Measurements from ENCODE around the gene PRR5L.

Gene PRR5L

GRCh38 chr11:36309779-36310178 lies 13.7 kb downstream of the PRR5L start:
- H3K4ac ChIP-seq (ENCODE audit: low read depth, low read length) = no peak overlapping the region
- no peak overlapping the region for H3K4me2 ChIP-seq (ENCODE audit: low read length)
- no CpG with 5 or more reads among the region's 4 CpGs for WGBS (ENCODE audit: extremely low coverage, insufficient coverage, insufficient read length)
- no peak for DNase-seq
- H3K79me1 ChIP-seq (ENCODE audit: low read length) = peaks cover 4% of the 10 kb centered on the region
- H3K18ac ChIP-seq (ENCODE audit: low read length) = no peak overlapping the region
- H2BK120ac ChIP-seq (ENCODE audit: insufficient read depth, low read length, poor library complexity) = no peak overlapping the region
- H3K23ac ChIP-seq (ENCODE audit: low read length) = no peak overlapping the region
- no peak overlapping the region for H2BK12ac ChIP-seq (ENCODE audit: low read length)
- no peak overlapping the region for H4K8ac ChIP-seq (ENCODE audit: low read depth, low read length)
- no peak overlapping the region for H3K14ac ChIP-seq (ENCODE audit: low read length)
- H2AK5ac ChIP-seq (ENCODE audit: low read length) = no peak overlapping the region
- H3K79me2 ChIP-seq (ENCODE audit: control insufficient read depth, insufficient read depth, low read length, poor library complexity) = no peaks in the 10 kb centered on the region
- H4K12ac ChIP-seq (ENCODE audit: low read depth, low read length) = no peak overlapping the region
- no peak overlapping the region for H4K91ac ChIP-seq (ENCODE audit: low read depth, low read length)
- H3K27ac ChIP-seq (ENCODE audit: low read depth, low read length) = no peak overlapping the region
- no peaks in the 10 kb centered on the region for H3K27me3 ChIP-seq (ENCODE audit: insufficient read depth, low read length)
- H3K36me3 ChIP-seq (ENCODE audit: control insufficient read depth in 1 of 2, insufficient read depth in 2 of 2, low read length in 2 of 2) = no peaks in the 10 kb centered on the region
- H3K9ac ChIP-seq (ENCODE audit: low read length) = no peak overlapping the region
- H2BK5ac ChIP-seq (ENCODE audit: low read depth, low read length, poor library complexity) = no peak overlapping the region
- H3K4me3 ChIP-seq (ENCODE audit: low read depth, low read length) = peak overlapping the region; percentile 39
- no peaks in the 10 kb centered on the region for H3K9me3 ChIP-seq (ENCODE audit: insufficient read depth, low read depth, low read length)
- no peak overlapping the region for H2AFZ ChIP-seq (ENCODE audit: insufficient read depth, low read length, poor library complexity)
- peaks cover 12 to 21% of the 10 kb centered on the region in 2 experiments for H3K4me1 ChIP-seq (ENCODE audit: control insufficient read depth in 1 of 2, insufficient read depth in 2 of 2, low read length in 2 of 2)

- Histone ChIP-seq H3K36me3 (ENCODE audit: control insufficient read depth in 1 of 2, insufficient read depth in 2 of 2, low read length in 2 of 2) (no peaks in the 10 kb centered on the region), H3K9me3 (ENCODE audit: insufficient read depth, low read depth, low read length) (no peaks in the 10 kb centered on the region), H3K79me1 (ENCODE audit: low read length) (peaks cover 15% of the 10 kb centered on the region), H3K23ac (ENCODE audit: low read length) (no peak overlapping the region), H2BK12ac (ENCODE audit: low read length) (peak overlapping the region; percentile 73), H3K4me1 (ENCODE audit: control insufficient read depth in 1 of 2, insufficient read depth in 2 of 2, low read length in 2 of 2) (peaks cover 21 to 30% of the 10 kb centered on the region in 2 experiments), H2AK5ac (ENCODE audit: low read length) (no peak overlapping the region), H3K27me3 (ENCODE audit: insufficient read depth, low read length) (no peaks in the 10 kb centered on the region), H2BK120ac (ENCODE audit: insufficient read depth, low read length, poor library complexity) (peak overlapping the region; percentile 7), H2AFZ (ENCODE audit: insufficient read depth, low read length, poor library complexity) (no peak overlapping the region), H4K91ac (ENCODE audit: low read depth, low read length) (no peak overlapping the region), H3K14ac (ENCODE audit: low read length) (no peak overlapping the region), H3K9ac (ENCODE audit: low read length) (no peak overlapping the region), H3K79me2 (ENCODE audit: control insufficient read depth, insufficient read depth, low read length, poor library complexity) (no peaks in the 10 kb centered on the region), H4K12ac (ENCODE audit: low read depth, low read length) (no peak overlapping the region), H3K4me2 (ENCODE audit: low read length) (no peak overlapping the region), H3K27ac (ENCODE audit: low read depth, low read length) (no peak overlapping the region), H3K4me3 (ENCODE audit: low read depth, low read length) (no peak overlapping the region), H3K4ac (ENCODE audit: low read depth, low read length) (no peak overlapping the region), H2BK5ac (ENCODE audit: low read depth, low read length, poor library complexity) (no peak overlapping the region), H4K8ac (ENCODE audit: low read depth, low read length) (no peak overlapping the region), H3K18ac (ENCODE audit: low read length) (no peak overlapping the region)
- WGBS (ENCODE audit: extremely low coverage, insufficient coverage, insufficient read length) = no CpG with 5 or more reads among the region's 4 CpGs
- no peak for DNase-seq
Observed at GRCh38 chr11:36311926-36312595, 16.0 kb downstream of the PRR5L start.

- H3K36me3 ChIP-seq (ENCODE audit: control insufficient read depth in 1 of 2, insufficient read depth in 2 of 2, low read length in 2 of 2) = no peaks in the 10 kb centered on the region
- H3K27ac ChIP-seq (ENCODE audit: low read depth, low read length) = no peak overlapping the region
- no peak overlapping the region for H3K18ac ChIP-seq (ENCODE audit: low read length)
- H2BK12ac ChIP-seq (ENCODE audit: low read length) = peak overlapping the region; percentile 73
- H3K79me2 ChIP-seq (ENCODE audit: control insufficient read depth, insufficient read depth, low read length, poor library complexity) = no peaks in the 10 kb centered on the region
- peaks cover 22 to 32% of the 10 kb centered on the region in 2 experiments for H3K4me1 ChIP-seq (ENCODE audit: control insufficient read depth in 1 of 2, insufficient read depth in 2 of 2, low read length in 2 of 2)
- no CpG with 5 or more reads among the region's 6 CpGs for WGBS (ENCODE audit: extremely low coverage, insufficient coverage, insufficient read length)
- H3K4me3 ChIP-seq (ENCODE audit: low read depth, low read length) = no peak overlapping the region
- H4K91ac ChIP-seq (ENCODE audit: low read depth, low read length) = peak overlapping the region; percentile 60
- no peak overlapping the region for H2AK5ac ChIP-seq (ENCODE audit: low read length)
- DNase-seq = no peak
- no peak overlapping the region for H2BK5ac ChIP-seq (ENCODE audit: low read depth, low read length, poor library complexity)
- peaks cover 16% of the 10 kb centered on the region for H3K79me1 ChIP-seq (ENCODE audit: low read length)
- H4K12ac ChIP-seq (ENCODE audit: low read depth, low read length) = no peak overlapping the region
- no peak overlapping the region for H3K9ac ChIP-seq (ENCODE audit: low read length)
- no peak overlapping the region for H3K14ac ChIP-seq (ENCODE audit: low read length)
- H3K23ac ChIP-seq (ENCODE audit: low read length) = no peak overlapping the region
- no peak overlapping the region for H3K4ac ChIP-seq (ENCODE audit: low read depth, low read length)
- H3K4me2 ChIP-seq (ENCODE audit: low read length) = no peak overlapping the region
- H3K27me3 ChIP-seq (ENCODE audit: insufficient read depth, low read length) = no peaks in the 10 kb centered on the region
- H2AFZ ChIP-seq (ENCODE audit: insufficient read depth, low read length, poor library complexity) = no peak overlapping the region
- H4K8ac ChIP-seq (ENCODE audit: low read depth, low read length) = no peak overlapping the region
- no peaks in the 10 kb centered on the region for H3K9me3 ChIP-seq (ENCODE audit: insufficient read depth, low read depth, low read length)
- H2BK120ac ChIP-seq (ENCODE audit: insufficient read depth, low read length, poor library complexity) = no peak overlapping the region
Observed at GRCh38 chr11:36312611-36313472, 16.8 kb downstream of the PRR5L start.

GRCh38 chr11:36313750-36314433 lies 17.8 kb downstream of the PRR5L start:
- peak overlapping the region; percentile 82 for H2BK12ac ChIP-seq (ENCODE audit: low read length)
- no peak overlapping the region for H3K14ac ChIP-seq (ENCODE audit: low read length)
- H2BK120ac ChIP-seq (ENCODE audit: insufficient read depth, low read length, poor library complexity) = no peak overlapping the region
- no CpG with 5 or more reads among the region's 3 CpGs for WGBS (ENCODE audit: extremely low coverage, insufficient coverage, insufficient read length)
- no peaks in the 10 kb centered on the region for H3K79me2 ChIP-seq (ENCODE audit: control insufficient read depth, insufficient read depth, low read length, poor library complexity)
- no peak overlapping the region for H3K18ac ChIP-seq (ENCODE audit: low read length)
- no peaks in the 10 kb centered on the region for H3K36me3 ChIP-seq (ENCODE audit: control insufficient read depth in 1 of 2, insufficient read depth in 2 of 2, low read length in 2 of 2)
- H3K4me1 ChIP-seq (ENCODE audit: control insufficient read depth in 1 of 2, insufficient read depth in 2 of 2, low read length in 2 of 2) = peaks cover 22 to 29% of the 10 kb centered on the region in 2 experiments
- no peak overlapping the region for H2AFZ ChIP-seq (ENCODE audit: insufficient read depth, low read length, poor library complexity)
- peak overlapping the region; percentile 4 for H2BK5ac ChIP-seq (ENCODE audit: low read depth, low read length, poor library complexity)
- no peak overlapping the region for H3K23ac ChIP-seq (ENCODE audit: low read length)
- peak overlapping the region; percentile 60 for H4K91ac ChIP-seq (ENCODE audit: low read depth, low read length)
- no peak overlapping the region for H3K4ac ChIP-seq (ENCODE audit: low read depth, low read length)
- no peaks in the 10 kb centered on the region for H3K27me3 ChIP-seq (ENCODE audit: insufficient read depth, low read length)
- H3K9ac ChIP-seq (ENCODE audit: low read length) = no peak overlapping the region
- no peak overlapping the region for H4K12ac ChIP-seq (ENCODE audit: low read depth, low read length)
- H3K79me1 ChIP-seq (ENCODE audit: low read length) = peaks cover 16% of the 10 kb centered on the region
- H3K27ac ChIP-seq (ENCODE audit: low read depth, low read length) = no peak overlapping the region
- no peak overlapping the region for H3K4me3 ChIP-seq (ENCODE audit: low read depth, low read length)
- H4K8ac ChIP-seq (ENCODE audit: low read depth, low read length) = no peak overlapping the region
- peak overlapping the region; percentile 61 for H2AK5ac ChIP-seq (ENCODE audit: low read length)
- no peak for DNase-seq
- no peak overlapping the region for H3K4me2 ChIP-seq (ENCODE audit: low read length)
- H3K9me3 ChIP-seq (ENCODE audit: insufficient read depth, low read depth, low read length) = no peaks in the 10 kb centered on the region

All from trophoblast cell (in vitro differentiated cells and primary cell).